NCI-H2107 treated with DMSO at 0.1 percent for 48 hours (cell line): Measurements from ENCODE around the gene BPIFA2.

Experiments
- DNase-seq: peaks from one replicate; lab custom pipeline; 2025; ENCODE audit not compliant: unreplicated experiment; lab: John Stamatoyannopoulos, UW

Gene BPIFA2

GRCh38 chr20:33192912-33193501 is 25.0 kb downstream of the BPIFA2 start:
- no peak for DNase-seq

DNA sequence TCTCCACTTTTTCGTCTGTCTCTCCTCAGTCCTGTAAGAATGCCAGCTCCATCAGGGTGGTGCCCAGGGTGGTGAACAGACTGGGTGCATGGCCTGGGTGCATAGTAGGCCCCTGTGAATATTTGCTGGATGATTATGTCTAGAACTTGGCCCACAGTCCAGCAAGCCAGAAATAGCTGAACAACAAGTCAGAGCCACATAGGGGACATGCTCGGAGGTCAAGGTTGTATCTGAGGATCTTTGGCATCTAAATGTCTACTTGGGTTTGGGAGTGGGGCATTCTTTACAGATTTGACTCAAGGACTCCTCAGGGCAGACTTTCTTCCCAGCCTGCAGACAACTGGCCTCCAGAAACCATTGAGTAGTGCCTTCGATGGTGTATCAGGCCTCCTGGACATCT is 31.1 kb downstream of the BPIFA2 start:
- no peak for DNase-seq

- DNase-seq, result no peak
Measured at GRCh38 chr20:33202451-33202850, 34.5 kb downstream of the BPIFA2 start.

DNA sequence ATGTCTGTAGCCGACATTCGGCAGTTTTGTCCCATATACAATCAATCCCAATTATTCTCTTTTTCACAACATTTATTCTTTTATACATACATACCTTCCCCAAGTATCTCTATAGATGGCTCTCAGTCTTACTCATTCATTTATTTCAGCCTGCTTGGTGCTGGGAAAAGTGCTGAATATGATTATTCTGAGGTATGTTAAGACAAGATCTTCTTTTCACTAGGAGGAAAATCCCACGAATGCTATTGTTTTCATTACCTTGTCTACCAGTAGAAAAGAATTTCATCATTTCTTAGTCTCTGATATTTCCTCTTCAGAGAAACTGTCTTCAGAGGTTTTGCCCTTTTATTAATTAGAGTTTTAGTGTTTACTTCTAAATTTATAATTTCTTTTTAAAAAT is 35.5 kb downstream of the BPIFA2 start:
- no peak for DNase-seq

DNA sequence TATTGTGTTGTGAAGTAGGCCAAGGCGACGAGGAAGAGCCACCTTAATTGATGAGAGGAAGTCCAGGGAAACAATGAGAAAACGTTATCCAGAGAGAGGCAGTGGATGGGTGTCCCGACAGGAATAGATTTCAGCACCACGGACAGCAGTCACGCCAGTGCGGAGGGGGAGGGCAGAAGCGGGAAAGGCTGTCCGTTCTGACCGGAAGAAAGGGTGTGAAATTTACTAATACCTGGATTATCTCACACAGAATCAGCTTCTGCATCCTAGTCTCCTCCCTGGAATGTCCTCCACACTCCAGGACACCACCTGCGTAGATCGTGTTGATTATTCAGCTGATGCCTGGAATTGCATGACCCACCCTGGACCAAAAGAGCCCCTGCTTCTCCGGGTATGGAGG is 41.8 kb downstream of the BPIFA2 start:
- no peak for DNase-seq

GRCh38 chr20:33210371-33210770 is 42.4 kb downstream of the BPIFA2 start:
- no peak for DNase-seq

DNA sequence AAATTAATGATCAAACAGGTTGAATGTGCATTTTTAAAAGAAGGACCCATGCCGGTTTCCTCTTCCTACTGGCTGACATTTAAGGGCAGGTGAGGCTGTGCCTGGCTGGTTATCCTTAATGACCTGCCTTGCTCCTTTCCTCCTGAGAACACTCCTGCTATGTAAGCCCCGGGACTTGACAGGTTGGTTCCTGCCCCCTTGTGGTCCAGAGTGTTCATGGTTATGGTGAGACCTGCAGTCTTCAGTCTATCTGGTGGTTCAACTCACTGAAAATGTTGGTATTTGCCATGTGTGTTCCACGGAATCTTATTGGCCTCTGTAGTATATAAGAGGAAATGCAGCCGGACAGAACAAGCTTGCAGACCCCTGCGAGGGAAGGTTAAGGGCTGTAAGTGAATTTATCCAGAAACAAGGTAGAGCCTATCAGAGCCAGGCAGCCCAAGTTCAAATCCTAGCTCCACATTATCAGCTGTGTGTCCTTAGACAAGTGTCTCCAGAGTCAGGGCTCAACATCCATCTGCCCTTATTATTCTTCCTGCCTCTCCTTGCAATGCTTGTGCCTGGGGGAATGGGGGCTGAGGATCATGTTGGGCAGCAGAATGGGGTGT is 44.0 kb downstream of the BPIFA2 start:
- DNase-seq, result peak; percentile 9

DNA sequence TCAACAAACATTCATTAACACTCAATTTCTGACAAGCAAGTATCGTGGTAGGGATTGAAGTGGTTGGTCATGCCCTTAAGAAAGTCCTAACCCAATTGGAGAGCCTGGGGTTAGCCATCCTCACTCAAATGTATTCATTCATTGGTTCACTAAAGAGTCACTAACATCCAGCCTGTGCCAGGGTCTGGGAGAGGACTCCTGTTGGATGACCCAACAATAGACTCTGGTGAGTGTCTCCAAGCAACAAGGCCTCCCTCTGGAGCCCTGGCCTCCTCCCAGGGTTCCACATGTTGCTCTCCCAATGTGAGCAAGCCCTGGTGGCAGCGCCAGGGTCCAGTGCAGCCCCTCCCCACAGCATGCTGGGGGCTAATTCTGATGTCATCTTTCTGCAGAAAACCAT is 49.1 kb downstream of the BPIFA2 start, which contains the start of gene BPIFA3:
Gene BPIFA3 (plus strand): TSS at position 301 of the 400 bp plus-strand sequence. CDS start 185 bp downstream, outside the sequence.
- no peak for DNase-seq

DNA sequence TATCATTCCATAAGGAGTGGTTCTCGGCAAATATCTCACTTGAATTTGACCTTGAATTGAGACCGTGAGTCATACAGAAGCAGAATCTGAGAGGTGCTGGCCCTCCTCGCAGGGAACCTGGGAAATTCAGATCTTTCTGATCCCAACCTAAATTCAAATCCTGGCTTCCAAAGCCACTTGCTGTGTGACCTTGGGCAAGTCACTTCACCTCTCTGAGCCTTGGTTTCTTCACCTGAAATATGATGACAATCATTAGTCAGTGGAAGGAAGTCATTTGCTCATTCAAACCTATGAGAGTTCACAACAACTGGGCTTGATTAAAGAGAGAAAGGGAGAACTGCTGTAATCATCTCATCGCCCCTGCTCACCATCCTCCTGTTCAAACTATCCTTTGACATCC is 56.4 kb downstream of the BPIFA2 start:
- no peak for DNase-seq

- no peak for DNase-seq
Measured at GRCh38 chr20:33229843-33230242, 61.9 kb downstream of the BPIFA2 start.
